GM21367 (cell line): Measurements from ENCODE around the gene GH1.
"Not testable (repeated sequence)": the region's sequence is repeated elsewhere in the genome, so short reads cannot be mapped to it uniquely, and the experiment has no call there.

Experiments used
- ATAC-seq: cut with Tn5 transposase; IDR thresholded peaks from one replicate; pipeline ENCODE4 v1.9.1; 2021; ENCODE audit not compliant: unreplicated experiment

Gene GH1

GRCh38 chr17:63927464-63928171 is 9.0 kb upstream of the GH1 start:
- no peak for ATAC-seq

GRCh38 chr17:63926164-63926563 is 7.5 kb upstream of the GH1 start:
- ATAC-seq: no peak

- no peak for ATAC-seq
These were observed 7.0 kb upstream of the GH1 start for GRCh38 chr17:63925615-63926014.

- ATAC-seq: peak; percentile 47
These were observed 3.8 kb upstream of the GH1 start for GRCh38 chr17:63922402-63922801.

- not testable (repeated sequence) for ATAC-seq
These were observed 2.1 kb upstream of the GH1 start for GRCh38 chr17:63920779-63921178.

GRCh38 chr17:63920050-63920449 is 1.4 kb upstream of the GH1 start:
- not testable (repeated sequence) for ATAC-seq

GRCh38 chr17:63919311-63919723 is 678 bp upstream of the GH1 start:
- ATAC-seq: no peak

- ATAC-seq: no peak
These were observed 334 bp downstream of the GH1 start for GRCh38 chr17:63918305-63918704.

- ATAC-seq: no peak
These were observed 993 bp downstream of the GH1 start for GRCh38 chr17:63917646-63918045.

- not testable (repeated sequence) for ATAC-seq
These were observed 1.4 kb downstream of the GH1 start for GRCh38 chr17:63917206-63917605.

GRCh38 chr17:63916566-63917185 is 2.0 kb downstream of the GH1 start:
- no peak for ATAC-seq

GRCh38 chr17:63915753-63916152 is 2.9 kb downstream of the GH1 start:
- ATAC-seq: not testable (repeated sequence)

GRCh38 chr17:63914471-63914870 is 4.2 kb downstream of the GH1 start:
- no peak for ATAC-seq

GRCh38 chr17:63911657-63912100 is 7.0 kb downstream of the GH1 start:
- no peak for ATAC-seq

- no peak for ATAC-seq
These were observed 7.5 kb downstream of the GH1 start, which contains the start of gene CSHL1 for GRCh38 chr17:63911041-63911635. Gene CSHL1 (minus strand): TSS chr17:63911258. CDS start chr17:63911196, 62 bp downstream.

GRCh38 chr17:63910096-63910495 is 8.5 kb downstream of the GH1 start:
- no peak for ATAC-seq

- not testable (repeated sequence) for ATAC-seq
These were observed 9.1 kb downstream of the GH1 start for GRCh38 chr17:63909586-63909985.

- ATAC-seq: not testable (repeated sequence)
These were observed 11.4 kb downstream of the GH1 start for GRCh38 chr17:63907161-63907778.

GRCh38 chr17:63904796-63905195 is 13.8 kb downstream of the GH1 start:
- not testable (repeated sequence) for ATAC-seq

GRCh38 chr17:63903787-63904201 is 14.8 kb downstream of the GH1 start:
- ATAC-seq: not testable (repeated sequence)

- not testable (repeated sequence) for ATAC-seq
These were observed 16.7 kb downstream of the GH1 start for GRCh38 chr17:63901971-63902370.
